Measurements from ENCODE around the gene ZNF76.

The ZNF76 gene

DNA sequence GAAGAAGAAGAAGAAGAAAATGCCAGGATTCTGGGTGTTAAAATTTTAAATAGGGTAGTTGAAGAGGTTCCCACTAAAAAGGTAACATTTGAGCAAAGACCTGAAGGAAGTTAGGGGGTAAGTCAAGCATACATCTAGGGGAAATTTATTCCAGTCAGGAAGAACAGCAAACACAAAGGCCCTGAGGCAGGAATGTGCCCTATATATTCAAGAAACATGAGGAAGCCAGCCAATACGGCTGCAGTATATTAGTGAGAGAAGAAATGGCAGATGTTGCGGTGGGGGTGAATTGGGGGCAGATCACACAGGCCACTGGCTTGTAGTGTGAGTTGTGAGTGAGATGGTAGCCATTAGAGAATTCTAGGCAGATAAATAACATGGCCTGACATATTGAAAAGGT, 6.0 kb downstream of the ZNF76 start:
- no peak for DNase-seq (ENCODE audit: low read depth in 2 of 2)

GRCh38 chr6:35267446-35267845, 7.9 kb downstream of the ZNF76 start:
- DNase-seq (ENCODE audit: low read depth in 2 of 2) = no peak

- DNase-seq (ENCODE audit: low read depth in 2 of 2) = no peak
Observed at GRCh38 chr6:35267897-35268296, 8.4 kb downstream of the ZNF76 start.

DNA sequence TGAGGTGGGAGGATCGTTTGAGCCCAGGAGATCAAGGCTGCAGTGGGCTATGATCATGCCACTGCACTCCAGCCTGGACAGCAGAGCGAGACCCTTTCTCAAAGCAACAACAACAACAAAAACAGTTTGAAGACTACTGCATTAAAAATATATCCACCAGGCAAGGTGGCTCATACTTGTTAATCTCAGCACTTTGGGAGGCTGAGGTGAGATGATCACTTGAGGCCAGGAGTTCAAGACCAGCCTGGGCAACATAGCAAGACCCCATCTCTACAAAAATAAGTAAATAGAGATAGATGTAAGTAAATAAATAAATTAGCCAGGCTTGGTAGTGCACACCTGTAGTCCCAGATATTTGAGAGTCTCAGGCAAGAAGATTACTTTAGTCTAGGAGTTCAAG, 12.5 kb downstream of the ZNF76 start:
- DNase-seq (ENCODE audit: low read depth in 2 of 2) = no peak

- DNase-seq (ENCODE audit: low read depth in 2 of 2) = no peak
Observed at GRCh38 chr6:35273822-35274559, 14.5 kb downstream of the ZNF76 start.

DNA sequence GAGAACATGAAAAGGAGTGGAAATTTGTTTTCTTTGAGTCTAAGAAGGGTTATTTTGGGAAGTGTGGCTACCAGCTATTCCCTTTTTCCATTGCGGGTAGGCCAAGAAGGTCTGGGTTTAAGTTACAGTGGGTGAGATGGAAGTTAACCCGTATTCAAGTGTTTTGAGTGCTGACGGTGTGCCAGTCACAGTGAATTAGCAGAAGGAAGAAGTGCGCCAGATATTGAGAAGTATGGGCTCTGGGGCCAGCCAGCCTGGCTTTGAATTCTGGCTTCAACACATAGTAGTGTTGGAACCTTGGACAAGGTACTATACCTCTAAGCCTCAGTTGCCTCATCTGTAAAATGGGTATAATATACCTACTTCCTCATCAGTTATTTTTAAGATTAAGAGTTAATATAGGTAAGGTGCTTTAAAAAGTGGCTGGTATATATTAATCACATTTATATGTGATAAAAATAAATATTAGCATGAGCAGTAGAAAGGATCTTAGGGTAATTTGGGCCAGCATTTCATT, 16.3 kb downstream of the ZNF76 start:
- no peak for DNase-seq (ENCODE audit: low read depth in 2 of 2)

GRCh38 chr6:35278708-35279107, 19.2 kb downstream of the ZNF76 start:
- no peak for DNase-seq (ENCODE audit: low read depth in 2 of 2)

DNA sequence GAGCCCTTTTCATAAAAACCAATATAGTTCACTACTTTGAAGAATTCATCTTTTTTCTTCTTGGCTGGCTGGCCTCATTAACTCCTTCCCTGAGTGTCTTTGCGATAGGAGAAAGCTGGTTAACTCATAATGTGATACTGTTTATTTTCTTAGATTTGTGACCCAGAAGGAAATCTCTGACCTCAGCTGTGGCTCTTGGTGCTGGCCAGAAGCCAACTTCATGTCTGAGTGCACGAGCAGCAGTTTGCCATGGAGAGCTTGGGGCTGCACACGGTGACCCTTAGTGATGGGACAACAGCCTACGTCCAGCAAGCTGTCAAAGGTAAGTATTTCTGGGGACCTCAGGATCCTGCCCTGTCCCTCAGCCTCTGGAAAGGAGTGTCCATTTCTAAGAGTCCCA, 21.4 kb downstream of the ZNF76 start:
- no peak for DNase-seq (ENCODE audit: low read depth in 2 of 2)

GRCh38 chr6:35282472-35282871, 22.9 kb downstream of the ZNF76 start:
- DNase-seq (ENCODE audit: low read depth in 2 of 2) = no peak

GRCh38 chr6:35283361-35283760, 23.8 kb downstream of the ZNF76 start:
- no peak for DNase-seq (ENCODE audit: low read depth in 2 of 2)

GRCh38 chr6:35287671-35288396, 28.3 kb downstream of the ZNF76 start:
- DNase-seq (ENCODE audit: low read depth in 2 of 2) = no peak

DNA sequence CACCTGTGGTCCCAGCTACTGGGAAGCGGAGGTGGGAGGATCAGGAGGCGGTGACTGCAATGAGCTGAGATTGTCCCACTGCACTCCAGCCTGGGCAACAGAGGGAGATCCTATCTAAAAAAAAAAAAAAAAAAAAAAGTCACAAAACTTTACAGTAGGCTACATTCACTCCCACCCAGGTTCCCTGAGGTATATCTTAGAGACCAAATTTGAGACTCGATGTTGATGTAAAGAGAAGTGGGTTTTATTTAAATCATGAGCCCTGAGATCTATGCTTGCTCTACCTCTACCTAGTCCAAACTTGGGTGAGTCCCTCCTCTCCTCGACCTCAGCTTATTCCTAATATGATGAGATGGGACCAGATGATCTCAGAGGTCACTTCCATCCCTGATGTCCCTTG, 29.3 kb downstream of the ZNF76 start:
- no peak for DNase-seq (ENCODE audit: low read depth in 2 of 2)

DNA sequence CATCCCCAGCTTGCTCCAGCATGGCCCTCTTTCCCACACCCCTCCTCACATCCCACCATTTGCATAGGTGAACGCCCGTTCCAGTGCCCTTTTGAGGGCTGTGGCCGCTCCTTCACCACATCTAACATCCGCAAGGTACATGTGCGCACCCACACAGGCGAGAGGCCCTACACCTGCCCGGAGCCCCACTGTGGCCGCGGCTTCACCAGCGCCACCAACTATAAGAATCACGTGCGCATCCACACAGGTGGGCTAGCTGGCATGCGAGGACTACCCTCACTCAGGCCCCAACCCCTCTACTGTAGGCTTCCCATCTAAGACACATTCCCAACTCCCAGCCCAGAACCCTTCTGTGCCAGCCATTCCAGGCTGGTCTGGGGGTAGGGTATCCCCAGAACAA, 32.0 kb downstream of the ZNF76 start:
- no peak for DNase-seq (ENCODE audit: low read depth in 2 of 2)

DNA sequence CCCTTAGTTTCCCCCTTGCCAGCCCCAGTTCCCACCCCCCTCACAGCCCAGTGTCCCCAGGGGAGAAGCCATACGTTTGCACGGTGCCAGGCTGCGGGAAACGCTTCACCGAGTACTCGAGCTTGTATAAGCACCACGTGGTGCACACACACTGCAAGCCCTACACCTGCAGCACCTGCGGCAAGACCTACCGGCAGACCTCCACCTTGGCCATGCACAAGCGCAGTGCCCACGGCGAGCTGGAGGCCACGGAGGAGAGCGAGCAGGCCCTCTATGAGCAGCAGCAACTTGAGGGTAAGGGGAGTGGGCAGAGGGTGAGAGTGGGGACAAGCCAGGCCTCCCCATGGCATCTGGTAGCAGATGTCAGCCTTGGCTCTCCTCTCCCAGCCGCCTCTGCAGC, 33.0 kb downstream of the ZNF76 start:
- no peak for DNase-seq (ENCODE audit: low read depth in 2 of 2)

DNA sequence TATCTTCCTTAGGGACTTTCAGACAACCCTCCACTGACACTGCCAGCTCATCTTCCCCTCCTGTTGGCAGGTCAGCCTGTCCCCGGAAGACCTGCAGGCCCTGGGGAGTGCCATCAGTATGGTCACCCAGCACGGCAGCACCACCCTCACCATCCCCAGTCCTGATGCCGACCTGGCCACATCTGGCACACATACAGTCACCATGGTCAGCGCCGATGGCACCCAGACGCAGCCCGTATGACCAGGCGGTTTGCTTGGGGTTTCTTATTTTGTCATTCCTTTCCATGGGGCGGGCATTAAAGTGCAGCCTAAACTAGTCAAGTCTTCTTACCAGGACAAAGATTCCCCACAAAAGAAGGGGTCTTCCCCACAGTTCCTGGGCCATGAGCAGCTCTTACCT, 34.1 kb downstream of the ZNF76 start:
- DNase-seq (ENCODE audit: low read depth in 2 of 2) = no peak

DNA sequence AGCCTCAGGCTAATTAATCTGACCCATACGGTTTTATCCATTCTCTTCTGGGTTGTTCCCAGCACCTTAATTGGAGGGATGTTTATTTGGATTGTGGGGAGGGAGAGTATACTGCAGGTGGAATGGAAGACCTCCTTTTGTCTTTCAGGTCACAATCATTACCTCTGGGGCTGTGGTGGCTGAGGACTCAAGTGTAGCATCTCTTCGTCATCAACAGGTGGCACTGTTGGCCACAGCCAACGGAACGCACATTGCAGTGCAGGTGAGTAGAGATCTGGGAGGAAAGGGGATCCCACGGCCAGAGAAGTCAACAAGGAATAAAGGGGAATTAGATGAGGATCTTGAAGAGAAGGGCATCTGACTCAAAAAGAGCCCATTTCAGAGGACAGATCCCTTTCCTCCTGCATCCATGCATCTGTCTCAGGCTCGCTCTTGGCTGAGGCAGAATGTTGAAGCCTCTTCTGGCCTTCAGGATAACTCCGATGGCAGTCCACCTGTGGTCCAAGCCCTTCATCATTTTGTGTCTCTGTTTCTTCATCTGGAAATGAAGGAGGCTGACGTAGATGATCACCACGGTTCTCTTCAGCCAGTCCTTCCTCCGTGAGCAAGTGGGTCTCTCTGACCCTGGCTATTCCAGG, 34.9 kb downstream of the ZNF76 start:
- DNase-seq (ENCODE audit: low read depth in 2 of 2) = peak in 1 of 2 donors; percentile 31

- no peak for DNase-seq (ENCODE audit: low read depth in 2 of 2)
Observed at GRCh38 chr6:35295036-35295435, 35.5 kb downstream of the ZNF76 start.

DNA sequence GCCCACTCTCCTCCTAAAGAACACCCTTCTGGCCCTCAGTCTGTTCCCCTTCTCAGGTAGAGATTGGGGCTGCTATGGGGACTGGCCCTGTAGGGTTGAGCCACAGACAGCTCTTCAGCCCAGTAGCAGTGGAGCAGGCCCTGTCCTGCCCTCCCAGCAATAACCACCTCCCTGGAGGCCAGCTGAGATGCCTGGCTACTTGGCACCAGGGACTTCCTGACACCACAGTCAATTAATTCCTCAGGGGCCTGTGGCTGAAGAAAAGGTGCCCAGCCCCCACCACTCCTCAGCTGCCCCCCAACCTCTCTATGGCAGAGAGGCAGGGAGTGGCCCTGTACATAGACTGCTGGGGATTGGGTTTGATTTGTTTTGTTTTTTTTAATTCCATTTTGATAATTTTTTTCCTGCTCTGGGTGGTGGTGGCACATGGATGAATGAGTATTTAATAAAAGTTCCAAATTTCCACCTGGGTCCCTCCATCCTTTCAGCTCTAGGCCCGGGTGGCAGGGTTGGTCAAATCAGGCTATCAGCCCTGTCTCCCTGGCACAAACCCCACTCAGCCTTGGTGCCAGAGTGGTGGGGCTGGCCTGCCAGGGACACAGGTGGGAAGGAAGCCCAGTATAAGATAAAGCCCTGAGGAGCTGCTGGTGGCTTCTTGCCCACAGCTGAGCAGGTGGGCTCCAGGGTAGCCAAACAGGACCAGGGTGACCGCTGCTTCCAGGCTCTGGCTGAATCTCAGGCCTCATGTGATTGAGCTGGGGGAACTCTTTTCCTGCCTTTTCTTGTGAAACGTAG, 36.2 kb downstream of the ZNF76 start:
- DNase-seq (ENCODE audit: low read depth in 2 of 2) = no peak

DNA sequence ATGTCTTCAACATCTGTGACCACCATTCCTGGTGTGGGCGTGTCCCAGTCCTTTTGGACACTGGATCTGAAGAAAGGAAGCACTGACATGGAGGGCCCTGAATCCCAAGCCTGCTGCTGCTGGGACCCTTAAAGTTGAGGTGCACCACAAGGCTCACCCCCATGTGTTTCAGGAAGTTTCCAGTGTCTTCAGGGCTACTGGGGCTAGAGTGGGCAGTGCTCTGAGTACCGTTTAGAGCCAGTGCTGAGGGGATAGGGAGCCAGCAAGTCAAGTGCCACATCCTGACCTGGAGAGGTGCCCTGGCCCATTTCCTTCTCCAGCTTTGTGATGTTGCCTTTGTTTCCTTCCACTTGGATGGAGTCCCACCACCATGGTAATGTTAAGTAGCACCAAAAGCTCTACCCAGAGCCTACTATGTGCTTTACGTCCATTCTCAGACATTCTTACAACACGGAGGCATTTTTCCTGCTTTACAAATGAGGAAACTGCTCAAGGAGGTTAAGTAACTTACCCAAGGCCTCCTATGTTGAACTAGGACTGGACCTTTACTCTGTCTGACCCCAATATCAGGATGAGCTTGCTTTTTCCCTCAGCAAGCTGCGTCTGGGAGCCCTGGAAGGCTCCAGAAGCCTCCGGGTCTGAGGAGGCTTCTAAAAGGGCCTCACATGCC, 37.5 kb downstream of the ZNF76 start:
- DNase-seq (ENCODE audit: low read depth in 2 of 2) = no peak

- peak; percentile 74 to 78 for DNase-seq (ENCODE audit: low read depth in 2 of 2)
Observed at GRCh38 chr6:35297601-35298481, 38.3 kb downstream of the ZNF76 start, which contains the start of gene DEF6. DEF6 (plus strand) TSS chr6:35297818; CDS start chr6:35297857, 39 bp downstream.
